ENCODE measurements around the gene RAP1B.

RAP1B gene

DNA sequence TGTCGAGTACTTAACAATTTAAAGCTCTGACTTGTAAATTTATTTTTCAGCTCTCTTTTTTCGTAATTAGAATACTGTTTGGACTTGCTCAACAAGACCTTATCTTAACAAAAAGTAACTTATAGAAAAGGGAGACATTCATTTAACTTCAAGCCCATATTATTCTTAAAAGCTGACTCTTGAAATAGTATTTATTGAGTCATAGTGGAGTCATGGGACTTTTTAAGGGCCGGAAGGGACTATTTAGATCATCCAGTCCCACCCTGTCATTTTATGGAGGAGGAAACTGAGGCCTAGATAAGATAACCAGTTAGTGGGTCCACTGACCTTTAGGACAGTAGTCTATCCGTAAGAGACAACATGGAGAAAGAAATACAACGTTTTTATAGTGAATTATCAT, 1.5 kb downstream of the RAP1B start:
- DNase-seq (ENCODE audit: low read depth): no peak

DNA sequence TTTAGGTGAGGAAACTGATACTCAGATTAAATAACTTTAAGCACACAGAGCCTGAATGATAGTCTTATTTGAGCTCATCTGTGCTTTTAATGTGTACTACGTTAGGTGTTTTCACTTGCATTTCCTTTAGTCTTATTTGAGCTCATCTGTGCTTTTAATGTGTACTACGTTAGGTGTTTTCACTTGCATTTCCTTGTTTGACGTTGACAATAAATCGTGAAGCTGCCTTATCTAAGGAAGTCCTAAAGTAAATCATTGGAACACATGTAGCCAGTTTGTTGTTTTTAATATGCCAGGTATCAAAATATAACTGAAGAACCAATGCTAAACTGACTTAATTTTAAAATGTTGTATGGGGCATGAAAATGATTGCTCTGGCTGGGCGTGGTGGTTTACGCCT, 2.0 kb downstream of the RAP1B start:
- DNase-seq (ENCODE audit: low read depth): no peak

DNA sequence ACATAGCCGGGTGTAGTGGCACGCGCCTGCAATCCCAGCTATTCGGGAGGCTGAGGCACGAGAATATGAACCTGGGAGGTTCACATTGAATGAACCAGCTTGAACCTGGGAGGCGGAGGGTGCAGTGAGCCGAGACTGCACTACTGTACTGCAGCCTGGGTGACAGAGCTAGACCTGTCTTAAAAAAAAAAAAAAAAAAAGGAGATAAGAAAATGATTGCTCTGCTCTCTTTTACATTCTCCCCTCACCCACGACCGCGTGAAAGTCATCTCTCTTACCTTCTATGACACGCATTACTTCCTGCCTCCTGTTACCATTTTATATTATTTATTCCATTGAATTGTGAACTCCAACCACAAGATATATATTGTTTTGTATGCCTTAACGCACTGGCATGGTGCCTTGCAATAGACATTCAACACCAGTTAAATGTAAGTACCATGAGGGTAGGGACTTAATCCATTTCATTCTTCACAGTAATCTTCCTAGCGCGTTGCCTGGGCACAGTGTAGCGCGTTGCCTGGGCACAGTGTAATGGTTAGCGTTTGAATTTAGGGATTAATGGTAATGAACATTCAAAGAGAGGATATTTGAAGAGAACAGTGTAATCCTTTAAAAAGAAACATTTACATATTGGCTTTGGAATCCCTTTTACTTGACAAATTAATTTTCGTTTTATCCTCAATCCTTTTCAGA, 2.7 kb downstream of the RAP1B start:
- DNase-seq (ENCODE audit: low read depth): no peak

DNA sequence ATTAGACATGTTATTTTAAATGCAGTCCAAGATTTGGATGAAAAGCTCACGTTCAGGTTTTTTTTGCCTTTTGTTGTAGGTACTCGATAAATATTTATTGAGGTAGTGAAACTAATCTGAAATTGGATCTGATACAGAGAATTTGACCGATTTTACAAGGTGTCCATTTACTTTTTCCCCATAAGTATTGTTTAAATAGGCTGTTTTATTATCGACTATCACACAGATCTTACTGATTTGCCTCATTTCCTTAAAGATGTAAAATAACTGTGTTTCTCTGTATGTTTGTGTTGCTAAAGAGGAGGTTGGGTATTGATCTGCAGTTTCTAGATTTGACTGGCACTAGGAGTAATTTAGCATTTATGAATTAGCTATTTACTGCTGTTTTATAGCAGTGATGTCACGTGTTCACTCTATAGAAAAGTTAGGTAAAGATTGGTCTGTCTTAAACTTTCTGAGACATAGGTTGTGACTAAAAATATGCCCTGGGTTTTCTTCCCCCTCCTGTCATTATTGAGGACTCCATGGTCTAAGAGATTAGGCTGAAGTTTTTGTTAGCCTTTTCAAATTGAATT, 3.5 kb downstream of the RAP1B start:
- no peak for DNase-seq (ENCODE audit: low read depth)

DNA sequence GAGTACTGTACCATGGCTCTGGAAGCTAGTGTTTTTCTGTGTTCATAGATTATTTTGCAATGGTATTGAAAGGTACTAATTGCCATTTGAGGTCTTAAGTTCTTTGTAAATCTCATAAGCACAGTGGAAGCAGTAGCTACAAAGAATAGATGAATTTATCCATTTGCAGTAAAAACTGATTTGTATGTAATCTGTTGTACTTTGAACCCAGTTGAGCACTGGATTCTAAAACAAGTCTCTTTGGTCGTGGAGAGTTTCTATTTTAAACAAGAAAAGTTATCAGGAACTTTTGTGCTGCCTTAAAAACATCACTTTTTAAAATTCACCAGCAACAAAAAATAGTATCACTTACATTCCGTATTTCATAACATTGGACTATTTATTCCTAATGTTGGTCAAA, 4.1 kb downstream of the RAP1B start:
- no peak for DNase-seq (ENCODE audit: low read depth)

DNA sequence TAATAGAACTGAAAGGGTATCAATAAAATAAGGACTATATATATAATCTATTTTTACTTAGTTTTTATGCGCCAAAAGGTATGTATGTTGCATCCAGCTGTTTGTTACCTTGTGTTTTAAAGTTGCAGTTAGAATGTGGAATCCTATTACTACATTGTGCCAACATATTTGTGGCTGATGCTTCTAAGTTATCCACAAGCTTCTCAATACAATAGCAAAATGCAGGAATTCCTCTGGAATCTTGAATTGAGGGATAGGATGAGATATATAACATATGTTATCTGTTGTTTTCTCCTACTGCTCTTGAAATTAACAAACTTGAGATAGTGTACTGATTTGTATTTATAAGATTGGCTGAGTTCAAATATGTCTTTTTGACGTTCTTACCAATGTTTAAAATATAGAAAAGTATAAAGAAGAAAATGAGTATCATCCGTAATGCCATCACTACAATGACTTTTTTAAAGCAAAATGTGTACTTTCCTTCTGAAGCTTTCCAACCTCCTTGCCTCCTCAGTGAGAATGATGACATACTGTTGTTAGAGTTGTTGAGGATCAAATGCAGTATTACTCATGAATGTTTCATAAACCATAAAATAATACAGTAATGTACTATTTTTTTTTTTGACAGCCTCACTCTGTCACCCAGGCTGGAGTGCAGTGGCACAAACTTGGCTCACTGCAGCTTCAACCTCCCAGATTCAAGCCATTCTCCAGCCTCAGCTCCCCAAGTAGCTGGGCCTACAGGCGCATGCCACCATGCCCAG, 6.6 kb downstream of the RAP1B start:
- no peak for DNase-seq (ENCODE audit: low read depth)

DNA sequence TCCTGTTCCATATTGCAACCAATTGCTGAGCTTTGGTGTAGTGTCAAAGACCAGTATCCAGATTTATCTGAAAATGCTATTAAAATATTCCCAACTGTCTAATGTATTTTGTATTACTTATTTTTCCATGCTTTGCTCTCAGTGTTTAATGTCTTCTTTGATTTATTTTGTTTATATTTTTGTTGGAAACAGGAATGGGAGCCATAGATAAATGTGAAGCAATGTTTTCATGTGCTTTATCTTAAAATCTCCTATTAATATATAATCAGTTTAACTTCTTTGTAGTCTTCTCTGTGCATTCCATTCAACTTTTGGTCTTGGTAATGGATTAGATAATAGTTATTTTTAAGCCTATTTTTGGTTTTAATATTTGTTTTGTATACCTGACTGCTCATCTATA, 8.8 kb downstream of the RAP1B start:
- DNase-seq (ENCODE audit: low read depth): no peak

DNA sequence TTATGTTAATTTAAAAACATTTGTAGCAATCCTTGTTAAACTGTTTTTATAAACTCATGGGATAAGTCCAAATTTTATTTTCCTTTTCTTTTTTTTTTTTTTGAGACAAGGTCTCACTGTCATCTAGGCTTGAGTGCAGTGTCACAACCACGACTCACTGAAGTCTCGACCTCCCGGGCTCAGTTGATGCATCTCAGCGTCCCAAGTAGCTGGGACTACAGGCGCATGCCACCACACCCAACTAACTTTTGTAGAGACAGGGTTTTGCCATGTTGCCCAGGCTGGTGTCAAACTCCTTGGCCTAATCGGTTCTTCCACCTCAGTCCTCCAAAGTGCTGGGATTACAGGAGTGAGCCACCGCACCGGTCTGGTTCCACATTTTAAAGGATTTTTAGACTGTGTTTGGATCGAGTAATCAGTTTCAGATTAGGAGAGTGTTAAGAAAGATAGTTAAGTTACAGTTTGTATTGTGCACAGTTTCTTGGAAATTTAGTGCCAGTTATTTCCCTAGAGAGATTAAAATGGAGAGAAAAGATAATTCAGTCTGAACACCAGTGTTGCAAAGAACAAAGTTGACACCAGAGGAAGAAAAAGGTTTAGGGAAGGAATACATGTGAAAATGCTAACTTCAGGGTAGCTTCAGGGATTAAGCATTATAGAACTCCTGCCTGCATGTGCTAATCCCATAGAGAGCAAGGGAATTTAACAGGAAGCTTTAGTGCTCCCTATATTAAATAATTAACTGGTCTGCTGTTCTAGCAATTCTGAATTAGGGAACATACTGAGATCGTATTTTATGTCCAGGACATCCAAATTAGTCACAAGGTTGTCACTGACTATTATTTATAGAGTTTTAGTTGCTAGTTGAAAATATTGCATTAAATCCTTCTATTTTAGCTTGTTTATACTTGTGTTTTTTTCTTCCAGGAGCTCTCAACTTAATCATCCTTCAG, 10.1 kb downstream of the RAP1B start:
- DNase-seq (ENCODE audit: low read depth): no peak

DNA sequence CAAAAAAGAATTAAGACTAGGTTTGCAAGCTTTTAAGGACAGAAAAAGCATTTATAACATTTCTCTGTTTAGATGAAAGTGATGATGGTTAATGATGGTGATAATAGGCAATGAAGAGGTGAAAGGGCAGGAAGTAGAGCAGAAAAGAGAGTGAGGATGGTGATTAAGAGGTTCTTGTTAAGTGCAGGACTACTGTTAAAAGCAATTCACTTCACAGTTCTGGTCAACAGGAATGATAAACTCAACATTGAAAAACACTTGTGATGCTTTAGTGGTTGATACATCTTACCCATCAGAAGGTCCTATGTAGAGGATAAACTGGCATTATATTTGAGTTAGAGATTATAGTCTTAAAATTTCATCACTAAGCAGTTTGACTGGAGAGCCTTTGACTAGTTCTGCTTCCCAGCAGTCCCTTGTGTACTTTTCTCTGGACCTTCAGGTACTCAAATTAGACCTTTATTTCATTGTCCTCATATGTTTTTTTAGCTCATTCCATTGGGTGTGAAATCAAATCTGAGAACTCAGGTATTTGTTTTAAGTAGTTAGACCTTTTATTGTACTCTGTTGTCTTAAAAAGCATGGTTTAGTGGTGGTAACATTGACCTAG, 10.9 kb downstream of the RAP1B start:
- no peak for DNase-seq (ENCODE audit: low read depth)

DNA sequence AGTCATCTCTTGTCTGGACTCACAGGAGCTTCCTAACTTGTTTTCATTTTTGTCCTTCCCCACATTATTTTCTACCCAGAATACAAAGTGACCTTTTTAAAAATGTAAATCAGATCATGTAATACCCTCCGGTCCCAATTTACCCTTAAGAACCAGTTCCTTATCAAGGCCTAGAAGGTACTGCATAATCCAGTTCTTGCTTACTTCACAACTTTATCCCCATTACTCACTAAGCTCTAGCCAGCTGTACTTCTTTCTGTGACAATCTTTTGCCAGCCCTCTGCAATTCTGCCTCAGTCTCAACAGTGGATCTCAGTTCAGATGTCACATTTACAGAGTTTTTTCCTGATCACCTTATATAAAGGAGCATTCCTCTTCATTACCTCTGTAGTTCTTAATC, 11.6 kb downstream of the RAP1B start:
- no peak for DNase-seq (ENCODE audit: low read depth)

DNA sequence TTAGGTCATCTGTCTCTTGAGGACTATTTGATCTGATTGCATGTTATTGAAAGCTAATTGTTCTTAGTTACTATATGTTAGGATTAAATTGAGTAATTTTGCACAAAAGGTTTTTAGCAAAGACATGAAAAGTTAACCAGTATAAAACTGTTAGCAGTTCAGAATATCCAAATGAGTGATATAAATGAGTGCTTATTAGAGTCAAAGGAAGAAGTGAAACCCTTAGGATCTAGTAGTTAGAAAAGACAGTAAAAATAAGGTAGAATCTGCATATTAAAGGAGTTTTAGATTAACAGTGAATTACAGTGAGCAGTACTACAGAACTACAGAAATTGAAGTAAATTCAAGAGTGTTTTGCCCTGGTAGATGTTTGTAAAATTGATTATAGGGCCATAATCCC, 12.4 kb downstream of the RAP1B start:
- no peak for DNase-seq (ENCODE audit: low read depth)

DNA sequence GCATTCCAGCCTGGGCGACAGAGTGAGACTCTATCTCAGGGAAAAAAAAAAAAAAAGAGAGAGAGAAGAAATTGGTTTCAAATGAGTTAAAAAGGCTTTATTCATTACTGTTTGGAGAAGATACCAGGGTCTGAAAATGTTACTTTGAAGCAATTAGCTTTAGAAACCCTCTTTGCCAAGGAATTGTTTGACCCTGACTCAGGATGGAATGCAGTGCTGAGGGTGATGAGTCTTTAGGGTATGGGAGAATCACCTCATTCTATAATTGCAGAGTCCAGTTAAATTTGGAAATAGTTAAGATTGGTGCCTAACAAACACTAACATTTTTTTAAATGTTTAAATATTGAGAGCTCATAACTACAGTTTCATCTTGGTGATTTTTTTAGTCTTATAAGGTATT, 13.3 kb downstream of the RAP1B start:
- no peak for DNase-seq (ENCODE audit: low read depth)

DNA sequence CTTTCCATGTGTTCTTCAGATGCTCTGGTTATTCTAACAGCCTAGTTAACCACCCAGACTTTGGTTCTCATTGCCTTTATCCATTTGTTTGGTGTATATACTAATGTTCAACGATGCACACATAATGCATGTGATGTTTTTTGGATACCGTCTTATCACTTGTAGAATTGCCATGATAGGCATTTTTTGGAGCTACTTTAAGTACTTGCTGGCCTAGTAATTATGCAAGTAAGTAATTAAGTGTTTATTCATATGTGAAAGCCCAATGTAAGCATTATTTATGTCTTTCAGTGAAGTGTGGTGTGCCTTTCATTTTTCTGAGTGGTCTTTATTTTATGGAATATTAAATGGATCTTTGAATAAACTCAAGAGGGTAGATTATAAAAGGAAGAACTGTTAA, 14.2 kb downstream of the RAP1B start:
- DNase-seq (ENCODE audit: low read depth): no peak

DNA sequence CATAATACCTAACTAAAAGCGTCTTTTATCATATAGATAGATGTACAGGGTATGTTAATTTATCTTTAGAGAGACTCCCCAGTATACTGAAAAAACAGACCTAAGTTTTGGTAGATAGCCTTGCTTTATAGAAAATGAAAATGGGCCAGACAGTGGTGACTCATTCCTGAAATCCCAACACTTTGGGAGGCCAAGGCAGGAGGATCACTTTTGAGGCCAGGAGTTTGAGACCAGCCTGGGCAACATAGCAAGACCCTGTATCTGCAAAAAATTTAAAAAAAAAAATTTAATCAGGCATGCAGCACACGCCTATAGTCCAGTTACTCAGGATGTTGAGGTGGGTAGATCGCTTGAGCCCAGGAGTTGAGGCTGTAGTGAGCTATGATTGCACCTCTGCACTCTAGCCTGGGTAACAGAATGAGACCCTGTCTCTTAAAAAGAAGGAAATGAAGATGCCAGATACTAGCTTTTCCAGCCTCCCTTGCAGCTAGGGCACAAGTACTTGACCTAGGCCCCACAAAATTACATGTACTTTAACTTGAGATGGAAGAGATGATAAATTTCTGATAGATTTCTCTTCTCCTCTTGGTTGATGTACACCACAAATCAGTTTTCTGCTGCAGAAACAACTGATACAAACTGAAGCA, 17.1 kb downstream of the RAP1B start:
- no peak for DNase-seq (ENCODE audit: low read depth)

DNA sequence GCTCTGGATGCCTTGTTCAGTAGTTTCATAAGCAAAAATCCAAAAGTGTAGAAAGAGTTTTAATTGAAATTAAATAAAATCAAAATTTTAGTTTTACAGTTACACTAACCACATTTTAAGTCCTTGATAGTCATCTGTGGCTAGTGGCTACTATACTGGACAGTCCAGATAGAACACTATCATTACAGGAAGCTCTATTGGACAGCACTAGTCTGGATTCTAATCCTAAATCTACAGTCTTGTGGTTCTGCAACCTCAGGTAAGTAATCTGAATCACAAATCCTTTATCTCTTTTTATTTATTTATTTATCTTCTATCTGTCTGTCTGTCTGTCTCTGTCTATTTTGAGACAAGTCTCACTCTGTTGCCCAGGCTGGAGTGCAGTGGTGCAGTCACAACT, 18.0 kb downstream of the RAP1B start:
- no peak for DNase-seq (ENCODE audit: low read depth)

DNA sequence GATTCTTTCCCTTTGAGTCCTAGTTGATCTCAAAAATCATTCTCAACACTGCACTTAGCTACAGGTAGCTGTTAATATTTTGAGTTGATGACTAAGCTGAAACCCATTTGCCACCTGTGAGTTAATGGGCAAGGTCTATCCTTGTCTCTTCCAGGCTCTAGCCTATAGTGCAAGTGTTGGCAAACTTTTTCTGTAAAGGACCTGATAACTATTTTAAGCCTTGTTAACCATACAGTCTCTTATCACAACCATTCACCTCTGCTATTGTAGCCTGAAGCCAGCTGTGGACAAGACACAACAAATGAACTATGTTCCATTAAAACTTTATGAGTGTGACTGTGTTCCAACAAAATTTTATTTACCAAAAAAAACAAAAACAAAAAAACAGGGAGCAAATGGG, 19.4 kb downstream of the RAP1B start:
- DNase-seq (ENCODE audit: low read depth): no peak

DNA sequence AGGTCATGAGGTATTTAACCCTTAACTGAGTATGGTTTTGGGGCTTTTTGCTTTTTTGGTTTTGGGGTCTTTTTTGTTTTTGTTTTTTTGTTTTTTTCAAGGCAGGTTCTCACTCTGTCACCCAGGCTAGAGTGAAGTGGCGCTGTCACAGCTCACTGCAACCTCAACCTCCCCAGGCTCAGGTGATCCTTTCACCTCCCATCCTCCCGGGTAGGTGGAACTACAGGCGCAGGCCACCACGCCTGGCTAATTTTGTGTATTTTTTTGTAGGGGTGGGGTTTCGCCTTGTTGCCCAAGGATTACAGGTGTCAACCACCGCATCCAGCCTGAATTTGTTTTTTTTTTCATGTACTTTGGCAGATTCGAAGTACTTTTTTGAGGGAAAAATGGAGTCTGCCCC, 19.9 kb downstream of the RAP1B start:
- no peak for DNase-seq (ENCODE audit: low read depth)

DNA sequence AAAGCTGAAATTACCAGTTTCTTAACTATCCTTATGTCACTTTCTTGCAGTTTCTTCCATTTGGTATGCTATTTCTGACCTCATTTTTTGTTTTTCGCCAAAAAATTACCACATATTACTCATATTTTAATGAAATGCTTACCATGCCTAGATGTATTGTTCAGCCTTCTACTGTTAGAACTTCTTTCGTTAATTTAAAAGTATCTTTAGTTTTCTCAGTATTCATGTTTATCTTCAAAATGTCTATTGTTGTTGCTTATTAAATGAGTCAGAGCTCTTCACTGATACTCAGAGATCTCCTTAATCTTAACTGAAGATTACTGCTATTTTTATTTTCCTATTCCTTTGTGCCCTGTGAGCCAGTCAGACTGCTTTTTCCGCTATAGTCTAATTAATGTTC, 20.5 kb downstream of the RAP1B start:
- DNase-seq (ENCODE audit: low read depth): no peak

DNA sequence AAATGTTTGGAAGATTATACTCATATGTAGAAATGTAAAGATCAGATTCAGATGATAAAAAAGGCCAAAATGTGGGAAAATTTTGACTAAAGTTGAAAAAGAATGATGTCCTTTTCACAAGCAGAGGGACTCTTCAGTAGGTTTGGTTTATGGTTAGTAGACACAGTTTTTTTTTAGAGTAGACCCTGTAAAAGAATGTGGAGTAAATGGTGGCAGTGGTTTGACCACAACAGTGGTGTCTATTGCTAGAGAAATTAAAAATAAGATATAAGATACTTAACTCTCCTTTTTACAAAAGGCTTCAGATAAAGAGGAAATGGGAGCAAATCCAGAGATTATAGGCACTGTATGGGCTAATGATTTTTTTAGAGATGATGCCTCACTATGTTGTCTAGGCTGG, 21.8 kb downstream of the RAP1B start:
- no peak for DNase-seq (ENCODE audit: low read depth)

DNA sequence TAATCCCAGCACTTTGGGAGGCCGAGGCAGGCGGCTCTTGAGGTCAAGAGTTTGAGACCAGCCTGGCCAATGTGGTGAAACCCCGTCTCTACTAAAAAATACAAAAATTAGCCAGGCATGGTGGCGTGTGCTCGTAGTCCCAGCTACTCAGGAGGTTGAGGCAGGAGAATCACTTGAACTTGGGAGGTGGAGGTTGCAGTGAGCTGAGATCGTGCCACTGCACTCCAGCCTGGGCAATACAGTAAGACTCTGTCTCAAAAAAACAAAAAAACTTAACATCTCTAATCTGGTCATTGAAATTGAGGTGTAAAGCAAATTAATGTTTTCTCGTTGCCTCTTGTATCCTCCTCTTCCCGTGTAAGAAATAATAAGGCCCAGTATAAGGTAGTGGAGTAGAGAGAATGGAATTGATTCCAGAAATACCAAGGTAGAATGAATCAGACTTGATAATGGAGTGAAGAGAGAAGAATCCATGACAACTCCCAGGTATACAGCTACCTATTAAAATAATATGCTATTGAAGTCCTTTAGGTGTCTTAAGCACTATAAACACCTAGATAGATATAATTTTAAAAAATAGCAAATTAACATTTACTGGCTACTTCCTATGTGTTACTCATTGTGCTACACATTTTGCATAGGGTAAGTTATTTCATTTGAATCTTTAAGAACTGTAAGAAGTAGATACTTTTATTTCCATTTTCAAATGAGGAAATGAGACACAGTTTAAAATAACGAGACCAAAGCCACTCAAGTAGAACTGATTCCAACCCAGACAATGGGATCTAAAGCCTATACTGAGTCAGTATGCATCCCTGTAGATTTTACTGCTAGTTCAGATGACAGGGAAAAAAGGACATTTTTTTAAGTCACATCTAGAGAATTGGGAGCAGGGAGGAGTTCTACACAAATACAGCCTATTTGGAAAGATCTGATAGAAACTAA, 23.2 kb downstream of the RAP1B start:
- no peak for DNase-seq (ENCODE audit: low read depth)

All from activated T-cell treated with anti-CD3 and anti-CD28 coated beads for 24 hours (primary cell).